ES-I3 (cell line): ENCODE data around the gene BAZ1B.
"Not testable (repeated sequence)": the region's sequence is repeated elsewhere in the genome, so short reads cannot be mapped to it uniquely, and the experiment has no call there.

Experiments
- H3K36me3 ChIP-seq: 2 replicates; pipeline ENCODE4 v1.6.1; 2013; ENCODE audit warnings: mild to moderate bottlenecking, low read length, control low read depth, moderate library complexity; ENCODE audit not compliant: insufficient read depth
- H3K4me1 ChIP-seq: 2 replicates; pipeline ENCODE4 v1.6.1; 2013; ENCODE audit warnings: mild to moderate bottlenecking, control low read depth, low read length; ENCODE audit not compliant: insufficient read depth
- H3K9ac ChIP-seq: 2 replicates; pipeline ENCODE4 v1.6.1; 2013; ENCODE audit warnings: low read depth, mild to moderate bottlenecking, low read length, moderate library complexity
- H3K9me3 ChIP-seq: 2 replicates; pipeline ENCODE4 v1.6.1; 2013; ENCODE audit warnings: mild to moderate bottlenecking, low read length, moderate library complexity; ENCODE audit not compliant: control insufficient read depth, insufficient read depth

BAZ1B gene

DNA sequence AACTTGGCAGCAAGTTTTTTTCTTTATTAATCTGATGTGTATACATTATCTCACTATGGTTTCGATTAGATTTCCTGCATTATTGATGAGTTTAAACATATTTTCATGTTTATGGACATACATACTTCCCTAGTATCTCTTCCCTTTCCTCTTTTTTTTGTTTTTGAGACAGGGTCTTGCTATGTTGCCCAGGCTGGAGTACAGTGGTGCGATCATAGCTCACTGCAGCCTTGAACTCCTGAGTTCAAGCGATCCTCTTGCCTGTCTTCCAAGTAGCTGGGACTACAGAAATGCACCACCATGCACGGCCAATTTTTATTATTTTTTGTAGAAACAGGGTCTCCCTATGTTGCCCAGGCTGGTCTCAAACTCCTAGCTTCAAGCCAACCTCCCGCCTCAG is 18.9 kb downstream of the BAZ1B start:
- Histone ChIP-seq H3K9ac (no peak overlapping the region), H3K4me1 (no peaks in the 10 kb centered on the region), H3K9me3 (no peaks in the 10 kb centered on the region), H3K36me3 (peaks cover 41% of the 10 kb centered on the region)

DNA sequence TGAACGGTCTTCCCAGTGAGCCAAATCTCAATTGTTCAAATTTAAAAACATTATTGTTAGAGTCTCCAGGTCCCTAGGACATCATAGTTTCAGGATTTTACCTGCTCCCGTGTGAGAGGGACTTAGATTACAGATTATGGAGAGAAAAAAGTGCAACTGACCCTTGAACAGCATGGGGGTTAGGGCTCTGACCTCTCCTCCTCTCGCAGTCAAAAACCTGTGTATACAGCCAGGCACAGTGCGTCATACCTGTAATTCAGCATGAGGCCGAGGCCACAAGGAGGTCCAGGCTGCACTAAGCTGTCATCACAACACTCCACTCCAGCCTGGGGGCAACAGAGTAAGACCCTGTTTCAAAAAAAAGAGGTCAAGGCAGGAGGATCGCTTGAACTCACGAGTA is 25.5 kb downstream of the BAZ1B start:
- Histone ChIP-seq H3K36me3 (peaks cover 49% of the 10 kb centered on the region), H3K9ac (no peak overlapping the region), H3K9me3 (no peaks in the 10 kb centered on the region), H3K4me1 (no peaks in the 10 kb centered on the region)

DNA sequence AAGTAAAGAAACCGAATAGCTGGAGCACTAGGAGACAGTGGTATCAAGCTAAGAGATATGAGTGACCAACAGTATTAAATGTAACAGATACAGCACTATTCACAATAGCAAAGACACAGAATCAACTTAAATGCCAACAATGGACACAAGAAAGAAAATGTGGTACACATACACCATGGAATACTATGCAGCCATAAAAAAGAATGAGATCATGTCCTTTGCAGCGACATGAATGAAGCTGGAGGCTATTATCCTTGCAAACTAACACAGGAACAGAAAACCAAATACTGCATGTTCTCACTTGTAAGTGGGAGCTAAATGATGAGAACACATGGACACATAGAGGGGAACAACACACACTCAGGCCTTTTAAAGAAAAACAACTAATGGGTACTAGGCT is 26.6 kb downstream of the BAZ1B start:
- H3K4me1 ChIP-seq, H3K9ac ChIP-seq, H3K9me3 ChIP-seq: not testable (repeated sequence)
- H3K36me3 ChIP-seq: peaks cover 49% of the 10 kb centered on the region

DNA sequence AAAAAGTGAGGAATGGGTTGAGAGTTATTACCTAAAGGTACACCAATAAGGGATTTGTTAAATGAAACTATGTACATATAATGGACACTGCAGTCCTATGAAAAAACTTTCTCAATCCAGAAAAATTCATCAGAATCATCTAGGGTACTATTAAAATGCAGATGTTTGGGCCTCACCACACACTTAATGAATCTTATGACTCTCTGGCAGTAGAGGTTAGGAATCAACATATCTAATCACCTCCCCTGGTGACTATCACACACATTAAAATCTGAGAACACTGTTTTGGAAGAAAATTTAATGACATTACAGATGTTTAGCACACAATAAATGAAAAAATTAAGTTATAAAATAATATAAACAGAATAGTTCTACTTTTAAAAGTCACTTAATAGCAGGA is 32.1 kb downstream of the BAZ1B start:
- Histone ChIP-seq H3K36me3 (peaks cover 27% of the 10 kb centered on the region), H3K9ac (no peak overlapping the region)

DNA sequence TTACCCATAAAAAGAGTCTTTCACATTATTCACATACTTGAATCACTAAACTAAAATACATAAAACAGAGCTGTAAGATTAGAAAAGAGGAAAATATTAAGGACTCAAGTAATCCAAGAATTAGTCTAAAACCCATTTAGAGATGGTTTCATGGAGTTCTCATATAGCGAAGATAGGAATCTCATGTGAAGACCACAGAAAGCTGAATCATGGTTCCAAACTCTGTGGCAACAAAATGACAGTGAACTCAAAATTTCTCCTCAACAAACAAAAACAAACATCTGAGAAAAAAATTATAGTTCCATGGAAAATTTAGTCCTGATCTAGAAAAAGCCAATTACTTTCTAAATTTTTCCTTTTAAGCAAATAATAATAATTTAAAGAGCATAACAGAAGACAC is 34.6 kb downstream of the BAZ1B start:
- Histone ChIP-seq H3K36me3 (peaks cover 22% of the 10 kb centered on the region), H3K4me1 (no peaks in the 10 kb centered on the region; the same call in 1 of the 2 replicates), H3K9me3 (no peaks in the 10 kb centered on the region), H3K9ac (no peak overlapping the region)

More for the DNA sequence above, 32.1 kb downstream of the BAZ1B start:
- Histone ChIP-seq H3K9me3 (no peaks in the 10 kb centered on the region), H3K4me1 (no peaks in the 10 kb centered on the region)

DNA sequence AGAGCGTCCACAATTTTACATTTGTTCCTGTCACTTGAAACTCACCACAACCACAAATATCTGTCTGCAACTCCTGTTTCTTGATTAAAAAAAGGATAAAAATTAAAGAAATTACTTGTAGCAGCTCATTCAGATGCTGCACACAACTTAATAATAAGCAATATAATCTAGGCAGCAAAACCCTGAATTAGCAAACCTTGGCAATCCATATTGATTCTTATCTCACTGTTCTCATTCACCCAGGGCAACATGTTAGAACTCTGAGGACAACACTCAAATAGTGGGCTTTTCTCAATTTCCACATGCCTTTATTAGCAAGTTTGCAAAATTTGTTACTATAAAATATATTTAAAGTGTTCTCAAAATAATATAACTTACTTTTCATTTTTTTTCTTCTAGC is 38.9 kb downstream of the BAZ1B start:
- H3K36me3 ChIP-seq: peaks cover 16% of the 10 kb centered on the region; the same call in 1 of the 2 replicates
- no peaks in the 10 kb centered on the region; the same call in 1 of the 2 replicates for H3K4me1 ChIP-seq
- no peak overlapping the region for H3K9ac ChIP-seq
- H3K9me3 ChIP-seq: no peaks in the 10 kb centered on the region

DNA sequence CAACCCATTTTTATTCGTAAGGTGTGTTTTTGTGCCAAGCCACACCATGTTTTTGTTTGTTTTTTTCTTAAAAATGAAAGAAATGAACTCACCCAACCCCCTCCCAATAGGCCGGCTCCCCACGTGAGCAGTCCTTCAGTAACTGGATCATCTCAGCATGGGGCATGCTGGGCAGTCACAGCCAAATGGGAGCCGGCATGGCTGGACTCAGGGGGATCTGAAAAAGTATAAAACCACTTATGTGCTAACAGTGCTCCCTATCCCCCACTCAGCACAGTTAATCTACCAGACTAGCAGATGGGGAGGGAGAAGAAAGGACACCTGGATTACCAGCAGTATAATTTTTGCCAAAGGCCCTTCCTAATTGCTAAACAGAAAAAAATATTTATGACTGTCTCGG is 39.3 kb downstream of the BAZ1B start:
- Histone ChIP-seq H3K9ac (no peak overlapping the region), H3K36me3 (peaks cover 21% of the 10 kb centered on the region; the same call in 1 of the 2 replicates), H3K4me1 (no peaks in the 10 kb centered on the region; the same call in 1 of the 2 replicates), H3K9me3 (no peaks in the 10 kb centered on the region)

DNA sequence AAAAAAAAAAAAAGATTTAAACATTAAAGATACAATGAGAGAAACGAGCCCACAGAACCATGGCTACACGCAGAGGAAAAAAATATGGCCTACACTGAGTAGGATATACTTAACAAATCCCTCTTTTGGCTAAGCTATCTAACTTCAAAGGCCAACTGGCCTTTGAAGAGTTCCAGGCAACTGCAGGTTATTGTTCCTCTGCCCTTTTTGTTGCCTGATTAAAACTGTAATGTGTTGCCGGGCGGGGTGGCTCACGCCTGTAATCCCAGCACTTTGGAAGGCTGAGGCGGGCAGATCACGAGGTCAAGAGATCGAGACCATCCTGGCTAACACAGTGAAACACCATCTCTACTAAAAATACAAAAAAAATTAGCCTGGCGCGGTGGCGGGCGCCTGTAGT is 40.6 kb downstream of the BAZ1B start:
- H3K9ac ChIP-seq, H3K4me1 ChIP-seq, H3K9me3 ChIP-seq: not testable (repeated sequence)
- peaks cover 30% of the 10 kb centered on the region for H3K36me3 ChIP-seq

DNA sequence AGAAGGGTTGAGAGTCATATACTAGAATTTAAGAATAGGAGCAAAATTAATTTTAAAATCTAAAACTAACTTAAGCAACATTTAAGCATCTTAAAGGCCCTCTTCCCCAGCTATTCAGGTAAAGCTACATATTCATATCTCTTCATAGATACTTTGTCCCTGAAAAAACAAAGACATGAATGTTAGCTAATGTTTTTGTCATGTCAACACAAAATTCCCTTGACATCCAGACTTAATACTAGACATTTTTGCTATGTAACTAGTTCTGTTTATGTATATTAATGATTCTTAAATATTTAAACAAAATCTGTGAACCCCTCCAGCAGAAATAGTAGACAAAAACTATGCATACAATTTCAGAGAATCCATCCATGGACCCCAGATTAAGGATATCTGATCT is 43.5 kb downstream of the BAZ1B start:
- no peaks in the 10 kb centered on the region; the same call in 1 of the 2 replicates for H3K4me1 ChIP-seq
- no peak overlapping the region for H3K9ac ChIP-seq
- no peaks in the 10 kb centered on the region for H3K9me3 ChIP-seq
- H3K36me3 ChIP-seq: peaks cover 38% of the 10 kb centered on the region

DNA sequence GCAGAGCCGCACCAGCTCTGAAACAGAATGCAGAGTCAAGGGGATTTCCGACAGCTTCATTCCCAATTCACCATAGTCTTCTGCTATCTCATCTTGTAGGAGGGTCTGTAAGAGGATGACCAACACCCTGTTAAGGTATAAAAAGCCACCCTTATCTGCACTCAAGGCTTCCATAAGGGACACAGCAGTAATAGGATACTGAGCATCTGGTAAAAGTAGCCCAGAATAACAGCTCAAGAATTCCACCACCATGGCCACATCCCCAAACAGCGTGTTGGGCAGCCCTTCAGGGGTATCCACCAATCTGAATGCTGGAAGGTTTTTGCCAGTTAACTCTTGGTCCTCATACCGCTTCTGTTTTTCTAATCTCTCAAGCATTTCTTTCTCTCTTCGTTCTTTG is 44.7 kb downstream of the BAZ1B start:
- H3K36me3 ChIP-seq: peaks cover 32% of the 10 kb centered on the region

DNA sequence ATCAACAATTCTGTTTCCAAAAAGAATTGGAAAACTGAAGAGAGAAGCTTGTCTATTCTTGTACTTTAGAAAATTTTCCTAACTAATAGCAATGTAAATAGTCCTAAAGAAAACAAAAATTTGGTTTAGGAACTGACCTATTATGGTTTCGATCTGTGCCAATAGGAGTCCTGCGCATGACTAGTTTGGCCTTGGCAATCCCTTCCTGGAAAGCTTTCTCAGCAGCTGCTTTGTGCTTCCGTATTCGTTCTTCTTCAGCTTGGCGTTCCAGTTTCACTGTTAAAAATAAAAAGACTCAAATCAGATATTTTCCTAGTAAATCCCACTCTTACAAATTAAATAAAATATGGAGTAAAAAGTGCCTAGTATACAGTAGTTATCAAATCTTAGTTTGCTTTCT is 51.9 kb downstream of the BAZ1B start:
- no peaks in the 10 kb centered on the region for H3K4me1 ChIP-seq
- no peaks in the 10 kb centered on the region for H3K9me3 ChIP-seq
- no peak overlapping the region for H3K9ac ChIP-seq
- H3K36me3 ChIP-seq: peaks cover 29% of the 10 kb centered on the region

More for the DNA sequence above, 44.7 kb downstream of the BAZ1B start:
- H3K4me1 ChIP-seq: no peaks in the 10 kb centered on the region
- H3K9me3 ChIP-seq: no peaks in the 10 kb centered on the region
- H3K9ac ChIP-seq: no peak overlapping the region

DNA sequence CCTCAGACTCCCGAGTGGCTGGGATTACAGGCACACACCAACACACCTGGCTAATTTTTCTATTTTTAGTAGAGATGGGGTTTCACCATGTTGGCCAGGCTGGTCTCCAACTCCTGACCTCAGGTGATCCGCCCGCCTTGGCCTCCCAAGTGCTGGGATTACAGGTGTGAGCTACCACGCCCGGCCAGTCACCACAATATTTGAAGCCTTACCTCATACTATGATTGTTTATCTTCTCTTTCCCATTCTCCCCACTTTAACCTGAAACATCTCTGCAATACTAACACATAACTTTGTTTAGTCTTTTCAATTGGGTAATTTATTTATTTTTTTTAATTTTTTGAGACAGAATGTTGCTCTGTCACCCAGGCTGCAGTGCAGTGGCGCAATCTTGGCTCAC is 55.0 kb downstream of the BAZ1B start:
- not testable (repeated sequence) for H3K9ac ChIP-seq, H3K4me1 ChIP-seq, H3K9me3 ChIP-seq
- peaks cover 56% of the 10 kb centered on the region for H3K36me3 ChIP-seq

DNA sequence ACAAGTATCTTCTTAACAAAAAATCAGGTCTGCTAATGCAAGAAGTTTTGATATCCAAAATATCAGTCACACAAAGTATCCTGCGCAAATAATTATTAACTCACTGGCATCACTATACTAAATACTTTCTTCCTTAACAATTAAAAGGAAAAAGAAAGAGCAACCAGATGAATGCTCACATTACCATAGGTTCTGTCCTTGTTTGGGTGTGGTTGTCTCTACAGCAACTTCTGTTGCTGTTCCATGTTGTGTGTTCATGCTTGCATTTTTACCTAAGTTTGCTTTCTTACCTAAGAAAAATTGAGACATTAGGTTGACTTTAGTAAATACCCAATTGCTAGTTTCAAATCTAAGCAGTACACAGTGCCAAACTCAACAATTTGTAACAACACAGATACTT is 56.0 kb downstream of the BAZ1B start:
- peaks cover 64% of the 10 kb centered on the region for H3K36me3 ChIP-seq

DNA sequence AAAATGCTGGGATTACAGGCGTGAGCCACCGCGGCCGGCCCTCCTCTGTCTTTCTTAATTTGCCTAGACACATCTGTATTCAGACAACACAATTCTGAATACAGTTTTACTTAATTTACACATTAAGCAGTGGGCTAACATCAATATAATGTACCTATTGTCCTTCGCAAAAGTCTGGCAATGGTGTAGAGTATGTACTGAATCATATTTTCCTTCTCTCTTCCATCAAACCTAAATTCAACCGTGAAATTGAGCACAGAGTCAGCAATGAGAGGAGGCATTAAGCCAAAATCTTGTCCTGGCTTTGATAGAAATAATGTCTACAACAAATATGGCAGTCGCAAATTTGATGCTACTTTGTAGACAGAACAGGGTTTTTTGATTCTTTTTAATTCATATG is 58.1 kb downstream of the BAZ1B start:
- Histone ChIP-seq H3K4me1 (no peaks in the 10 kb centered on the region), H3K9me3 (no peaks in the 10 kb centered on the region), H3K9ac (no peak overlapping the region), H3K36me3 (peaks cover 62% of the 10 kb centered on the region)

More for the DNA sequence above, 56.0 kb downstream of the BAZ1B start:
- Histone ChIP-seq H3K9ac (no peak overlapping the region), H3K9me3 (no peaks in the 10 kb centered on the region), H3K4me1 (no peaks in the 10 kb centered on the region)

DNA sequence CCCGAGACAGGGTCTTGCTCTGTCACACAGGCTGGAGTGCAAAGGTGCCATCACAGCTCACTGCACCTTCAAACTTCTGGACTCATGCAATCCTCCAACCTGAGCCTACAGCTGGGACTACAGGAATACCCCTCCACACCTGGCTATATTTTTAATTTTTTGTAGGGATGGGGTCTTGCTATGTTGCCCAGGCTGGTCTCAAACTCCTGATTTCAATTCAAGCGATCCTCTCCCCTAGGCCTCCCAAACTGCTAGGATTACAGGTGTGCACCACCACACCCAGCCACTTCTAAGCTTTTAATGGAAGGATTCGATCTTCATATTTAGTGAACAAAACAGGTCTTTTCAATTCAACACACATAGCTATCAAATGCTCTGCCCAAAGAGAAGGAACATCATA is 58.8 kb downstream of the BAZ1B start:
- Histone ChIP-seq H3K4me1 (no peaks in the 10 kb centered on the region), H3K36me3 (peaks cover 58% of the 10 kb centered on the region), H3K9me3 (no peaks in the 10 kb centered on the region), H3K9ac (no peak overlapping the region)

DNA sequence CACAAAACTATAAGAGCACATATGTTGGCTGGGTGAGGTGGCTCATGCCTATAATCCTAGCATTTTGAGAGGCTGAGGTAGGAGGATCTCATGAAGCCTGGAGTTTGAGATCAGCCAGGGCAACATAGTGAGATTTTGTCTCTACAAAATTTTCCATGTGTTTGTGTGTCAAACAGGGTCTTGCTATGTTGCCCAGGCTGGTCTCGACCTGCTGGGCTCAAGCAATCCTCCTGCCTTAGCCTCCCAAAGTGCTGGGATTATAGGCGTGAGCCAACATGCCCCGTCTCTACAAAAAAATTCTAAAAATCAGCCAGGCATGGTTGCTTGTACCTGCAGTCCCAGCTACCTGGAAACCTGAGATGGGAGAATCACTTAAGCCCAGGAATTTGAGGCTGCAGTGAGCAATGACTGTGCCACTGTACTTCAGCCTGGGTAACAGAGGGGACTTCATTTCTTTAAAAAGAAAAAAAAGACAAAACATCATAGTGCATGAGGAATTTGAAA is 60.3 kb downstream of the BAZ1B start:
- Histone ChIP-seq H3K36me3 (peaks cover 60% of the 10 kb centered on the region), H3K9ac (no peak overlapping the region), H3K4me1 (no peaks in the 10 kb centered on the region), H3K9me3 (no peaks in the 10 kb centered on the region)
